ENCODE results near the gene CSPG4.
"Not testable (repeated sequence)": the region's sequence is repeated elsewhere in the genome, so short reads cannot be mapped to it uniquely, and the experiment has no call there.

The CSPG4 gene

DNA sequence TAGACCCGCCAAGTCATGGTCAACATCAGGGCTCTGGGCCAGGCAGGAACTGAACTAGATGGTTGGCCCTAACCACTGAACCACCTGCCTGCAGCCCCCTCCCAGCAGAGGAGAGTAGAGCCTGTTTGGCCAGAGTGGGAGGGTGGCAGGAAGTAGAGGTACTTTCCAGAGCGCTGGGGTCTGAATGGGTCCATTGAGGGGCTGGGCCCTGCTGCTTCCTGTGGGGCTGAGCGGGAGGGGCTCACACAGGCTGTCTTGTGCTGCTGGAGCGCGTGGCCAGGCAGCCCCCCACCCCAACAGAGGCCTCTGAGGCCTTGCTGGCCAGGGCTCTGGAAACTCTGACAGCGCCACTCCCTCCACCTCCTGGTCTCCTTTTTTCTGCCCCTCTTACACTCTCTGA, 17.4 kb downstream of the CSPG4 start:
- Histone ChIP-seq H3K9me3 (ENCODE audit: control insufficient read depth, low read length) (no peaks in the 10 kb centered on the region), H3K27me3 (ENCODE audit: control insufficient read depth, insufficient read depth, low read length, poor library complexity, severe bottlenecking) (no peaks in the 10 kb centered on the region), H3K4me1 (ENCODE audit: control insufficient read depth, insufficient read depth, low read length) (peaks cover 22% of the 10 kb centered on the region), H3K27ac (ENCODE audit: insufficient read depth, low read depth, low read length, poor library complexity, severe bottlenecking) (no peak overlapping the region), H3K4me3 (ENCODE audit: insufficient read depth, low read depth, low read length) (no peak overlapping the region), H3K36me3 (ENCODE audit: control insufficient read depth, insufficient read depth, low read length) (no peaks in the 10 kb centered on the region)
- 74% methylated on average over 6 of the region's 6 CpGs for WGBS, 2 experiments

- peaks cover 22% of the 10 kb centered on the region for H3K4me1 ChIP-seq (ENCODE audit: control insufficient read depth, insufficient read depth, low read length)
- no peaks in the 10 kb centered on the region for H3K36me3 ChIP-seq (ENCODE audit: control insufficient read depth, insufficient read depth, low read length)
- H3K27me3 ChIP-seq (ENCODE audit: control insufficient read depth, insufficient read depth, low read length, poor library complexity, severe bottlenecking) = no peaks in the 10 kb centered on the region
- H3K9me3 ChIP-seq (ENCODE audit: control insufficient read depth, low read length) = no peaks in the 10 kb centered on the region
- no peak overlapping the region for H3K27ac ChIP-seq (ENCODE audit: insufficient read depth, low read depth, low read length, poor library complexity, severe bottlenecking)
- H3K4me3 ChIP-seq (ENCODE audit: insufficient read depth, low read depth, low read length) = no peak overlapping the region
- WGBS, 2 experiments = 49 to 51% methylated on average over 20 of the region's 20 CpGs
These were observed 18.1 kb downstream of the CSPG4 start for GRCh38 chr15:75694241-75695182.

- no peaks in the 10 kb centered on the region for H3K9me3 ChIP-seq (ENCODE audit: control insufficient read depth, low read length)
- no peak overlapping the region for H3K4me3 ChIP-seq (ENCODE audit: insufficient read depth, low read depth, low read length)
- H3K36me3 ChIP-seq (ENCODE audit: control insufficient read depth, insufficient read depth, low read length) = no peaks in the 10 kb centered on the region
- H3K4me1 ChIP-seq (ENCODE audit: control insufficient read depth, insufficient read depth, low read length) = peaks cover 22% of the 10 kb centered on the region
- 68 to 73% methylated on average over 14 of the region's 14 CpGs for WGBS, 2 experiments
- no peaks in the 10 kb centered on the region for H3K27me3 ChIP-seq (ENCODE audit: control insufficient read depth, insufficient read depth, low read length, poor library complexity, severe bottlenecking)
- no peak overlapping the region for H3K27ac ChIP-seq (ENCODE audit: insufficient read depth, low read depth, low read length, poor library complexity, severe bottlenecking)
These were observed 19.0 kb downstream of the CSPG4 start for GRCh38 chr15:75693501-75694240.

GRCh38 chr15:75693028-75693427, 19.6 kb downstream of the CSPG4 start:
- peaks cover 22% of the 10 kb centered on the region for H3K4me1 ChIP-seq (ENCODE audit: control insufficient read depth, insufficient read depth, low read length)
- not testable (repeated sequence) for H3K27ac ChIP-seq (ENCODE audit: insufficient read depth, low read depth, low read length, poor library complexity, severe bottlenecking); H3K9me3 ChIP-seq (ENCODE audit: control insufficient read depth, low read length); H3K36me3 ChIP-seq (ENCODE audit: control insufficient read depth, insufficient read depth, low read length); H3K27me3 ChIP-seq (ENCODE audit: control insufficient read depth, insufficient read depth, low read length, poor library complexity, severe bottlenecking); H3K4me3 ChIP-seq (ENCODE audit: insufficient read depth, low read depth, low read length)
- 91 to 96% methylated on average over 11 of the region's 15 CpGs for WGBS, 2 experiments

DNA sequence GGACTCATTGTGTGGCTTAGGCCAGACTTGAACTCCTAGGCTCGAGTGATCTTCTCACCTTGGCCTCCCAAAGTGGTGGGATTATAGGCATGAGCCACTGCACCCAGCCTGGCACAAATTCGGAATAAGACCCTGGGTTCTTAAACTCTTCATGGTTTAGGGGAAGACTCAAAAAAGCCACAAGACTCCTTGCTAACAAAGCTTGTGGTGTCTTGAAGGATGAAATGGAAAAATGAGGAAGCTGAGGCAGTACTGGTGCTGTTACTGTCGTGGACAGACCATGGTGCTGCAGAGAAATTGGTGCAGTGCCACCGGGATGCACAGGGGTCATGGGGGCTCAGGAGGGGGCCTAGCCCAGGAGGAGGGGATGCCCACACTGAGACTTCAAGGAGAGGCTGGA, 20.3 kb downstream of the CSPG4 start:
- H3K9me3 ChIP-seq (ENCODE audit: control insufficient read depth, low read length); H3K36me3 ChIP-seq (ENCODE audit: control insufficient read depth, insufficient read depth, low read length); H3K4me3 ChIP-seq (ENCODE audit: insufficient read depth, low read depth, low read length); H3K27ac ChIP-seq (ENCODE audit: insufficient read depth, low read depth, low read length, poor library complexity, severe bottlenecking); H3K27me3 ChIP-seq (ENCODE audit: control insufficient read depth, insufficient read depth, low read length, poor library complexity, severe bottlenecking): not testable (repeated sequence)
- 92% methylated on average over 4 of the region's 4 CpGs for WGBS, 2 experiments
- peaks cover 22% of the 10 kb centered on the region for H3K4me1 ChIP-seq (ENCODE audit: control insufficient read depth, insufficient read depth, low read length)

DNA sequence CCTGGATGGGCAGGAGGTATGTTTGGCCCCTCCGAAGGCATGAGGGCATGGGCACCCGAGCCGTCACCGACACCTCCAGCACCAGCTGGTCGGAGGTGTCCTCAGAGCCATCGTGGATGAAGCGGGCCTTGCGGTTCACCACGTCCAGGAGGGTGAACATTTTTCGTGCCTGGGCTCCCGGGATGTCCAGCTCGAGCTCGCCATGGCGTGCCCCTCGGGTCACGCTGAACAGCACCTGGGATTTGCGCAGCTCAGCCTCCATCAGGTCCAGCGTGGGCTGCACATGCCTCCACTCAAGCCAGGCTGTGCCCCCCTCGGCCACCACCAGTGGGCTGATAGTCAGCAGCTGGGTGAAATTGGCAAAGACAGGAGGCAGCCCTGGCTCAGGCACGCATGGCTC, 23.2 kb downstream of the CSPG4 start:
- not testable (repeated sequence) for H3K27ac ChIP-seq (ENCODE audit: insufficient read depth, low read depth, low read length, poor library complexity, severe bottlenecking); H3K9me3 ChIP-seq (ENCODE audit: control insufficient read depth, low read length); H3K36me3 ChIP-seq (ENCODE audit: control insufficient read depth, insufficient read depth, low read length); H3K27me3 ChIP-seq (ENCODE audit: control insufficient read depth, insufficient read depth, low read length, poor library complexity, severe bottlenecking); H3K4me3 ChIP-seq (ENCODE audit: insufficient read depth, low read depth, low read length); H3K4me1 ChIP-seq (ENCODE audit: control insufficient read depth, insufficient read depth, low read length)
- WGBS, 2 experiments = 94 to 95% methylated on average over 20 of the region's 20 CpGs

GRCh38 chr15:75688831-75689230, 23.8 kb downstream of the CSPG4 start:
- Histone ChIP-seq H3K4me1 (ENCODE audit: control insufficient read depth, insufficient read depth, low read length) (peaks cover 4% of the 10 kb centered on the region), H3K9me3 (ENCODE audit: control insufficient read depth, low read length) (no peaks in the 10 kb centered on the region), H3K36me3 (ENCODE audit: control insufficient read depth, insufficient read depth, low read length) (no peaks in the 10 kb centered on the region), H3K27me3 (ENCODE audit: control insufficient read depth, insufficient read depth, low read length, poor library complexity, severe bottlenecking) (no peaks in the 10 kb centered on the region), H3K27ac (ENCODE audit: insufficient read depth, low read depth, low read length, poor library complexity, severe bottlenecking) (no peak overlapping the region), H3K4me3 (ENCODE audit: insufficient read depth, low read depth, low read length) (no peak overlapping the region)
- WGBS, 2 experiments = 95 to 97% methylated on average over 26 of the region's 26 CpGs

- 96% methylated on average over 7 of the region's 7 CpGs for WGBS, 2 experiments
- H3K36me3 ChIP-seq (ENCODE audit: control insufficient read depth, insufficient read depth, low read length) = no peaks in the 10 kb centered on the region
- no peak overlapping the region for H3K27ac ChIP-seq (ENCODE audit: insufficient read depth, low read depth, low read length, poor library complexity, severe bottlenecking)
- no peak overlapping the region for H3K4me3 ChIP-seq (ENCODE audit: insufficient read depth, low read depth, low read length)
- no peaks in the 10 kb centered on the region for H3K27me3 ChIP-seq (ENCODE audit: control insufficient read depth, insufficient read depth, low read length, poor library complexity, severe bottlenecking)
- no peaks in the 10 kb centered on the region for H3K9me3 ChIP-seq (ENCODE audit: control insufficient read depth, low read length)
- no peaks in the 10 kb centered on the region for H3K4me1 ChIP-seq (ENCODE audit: control insufficient read depth, insufficient read depth, low read length)
These were observed 24.4 kb downstream of the CSPG4 start for GRCh38 chr15:75688278-75688557.

DNA sequence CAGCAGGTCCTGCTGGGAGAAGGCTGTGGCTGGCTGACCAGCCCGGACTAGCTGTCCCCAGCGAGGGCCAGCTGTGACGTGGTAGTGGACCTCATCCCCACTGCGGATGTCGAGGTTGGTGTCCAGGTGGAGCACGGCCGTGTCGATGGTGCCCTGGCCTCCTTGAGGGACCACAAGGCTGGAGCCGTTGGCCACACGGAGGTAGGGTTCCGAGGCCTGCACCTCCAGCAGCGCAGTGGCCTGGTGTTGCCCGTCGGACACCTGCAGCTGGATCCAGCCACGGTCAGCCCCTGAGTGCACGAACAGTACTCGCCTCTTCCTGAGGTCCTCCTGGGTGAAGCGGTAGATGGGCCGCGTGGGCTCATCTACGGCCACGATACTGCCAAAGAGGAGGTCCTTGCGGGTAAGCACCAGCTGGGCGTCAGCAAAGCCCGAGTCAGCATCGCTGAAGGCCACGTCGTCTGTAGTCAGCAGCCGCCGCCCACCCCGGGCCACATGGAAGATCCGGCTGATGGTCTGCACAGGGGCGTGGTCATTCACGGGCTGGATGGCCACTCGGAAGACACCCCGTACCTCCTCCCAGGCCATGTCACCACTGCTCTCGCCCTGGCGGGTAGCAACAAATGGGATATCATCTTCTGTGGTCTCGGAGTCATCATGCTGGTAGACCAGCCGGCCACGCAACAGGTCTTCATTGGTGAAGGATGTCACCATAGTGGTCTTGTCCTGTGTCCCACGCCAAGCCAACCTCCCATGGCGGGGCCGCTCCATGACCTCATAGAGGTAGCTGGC, 25.0 kb downstream of the CSPG4 start:
- no peak overlapping the region for H3K27ac ChIP-seq (ENCODE audit: insufficient read depth, low read depth, low read length, poor library complexity, severe bottlenecking)
- H3K4me3 ChIP-seq (ENCODE audit: insufficient read depth, low read depth, low read length) = no peak overlapping the region
- 96% methylated on average over 44 of the region's 44 CpGs for WGBS, 2 experiments
- H3K4me1 ChIP-seq (ENCODE audit: control insufficient read depth, insufficient read depth, low read length) = no peaks in the 10 kb centered on the region
- H3K27me3 ChIP-seq (ENCODE audit: control insufficient read depth, insufficient read depth, low read length, poor library complexity, severe bottlenecking) = no peaks in the 10 kb centered on the region
- H3K9me3 ChIP-seq (ENCODE audit: control insufficient read depth, low read length) = no peaks in the 10 kb centered on the region
- no peaks in the 10 kb centered on the region for H3K36me3 ChIP-seq (ENCODE audit: control insufficient read depth, insufficient read depth, low read length)

- not testable (repeated sequence) for H3K36me3 ChIP-seq (ENCODE audit: control insufficient read depth, insufficient read depth, low read length); H3K27ac ChIP-seq (ENCODE audit: insufficient read depth, low read depth, low read length, poor library complexity, severe bottlenecking); H3K4me3 ChIP-seq (ENCODE audit: insufficient read depth, low read depth, low read length); H3K27me3 ChIP-seq (ENCODE audit: control insufficient read depth, insufficient read depth, low read length, poor library complexity, severe bottlenecking); H3K9me3 ChIP-seq (ENCODE audit: control insufficient read depth, low read length); H3K4me1 ChIP-seq (ENCODE audit: control insufficient read depth, insufficient read depth, low read length)
- 38% methylated on average over 13 to 14 of the region's 14 CpGs for WGBS, 2 experiments
These were observed 26.4 kb downstream of the CSPG4 start for GRCh38 chr15:75686212-75686642.
